Measurements from ENCODE around the gene ADAMTSL1. TPM values are rescaled to one million over a fixed set of nuclear protein-coding genes. Genes with fewer than 3 reads are reported as not detected.

Gene ADAMTSL1
- total RNA-seq, 2 experiments from 2014 or later: not detected

- Histone ChIP-seq H3K27ac (ENCODE audit: low read depth, low read length, poor library complexity, severe bottlenecking) (no peak overlapping the region), H2AFZ (ENCODE audit: low read length) (no peak overlapping the region), H3K79me2 (ENCODE audit: insufficient read depth, low read depth, low read length) (no peaks in the 10 kb centered on the region), H4K20me1 (ENCODE audit: insufficient read depth, low read length) (no peaks in the 10 kb centered on the region), H3K36me3 (ENCODE audit: insufficient read depth, low read length) (no peaks in the 10 kb centered on the region), H3K9me2 (ENCODE audit: insufficient read depth, low read length) (no peaks in the 10 kb centered on the region), H3K9me3 (ENCODE audit: low read length) (no peaks in the 10 kb centered on the region), H3K4me3 (ENCODE audit: low read depth, low read length, poor library complexity, severe bottlenecking) (no peak overlapping the region), H3K4me2 (ENCODE audit: low read length) (no peak overlapping the region), H3K4me1 (ENCODE audit: insufficient read depth, low read length, poor library complexity, severe bottlenecking) (no peaks in the 10 kb centered on the region)
- no TSS peak for BruUV-seq (replicated peaks)
- intact Hi-C loops (cut with micrococcal nuclease; ENCODE audit: unreplicated experiment): no loop called here
- CTCF ChIA-PET (ENCODE audit: unreplicated experiment): no interaction called here
- no peak for TF ChIP-seq EZH2phosphoT487 (IDR thresholded peaks at IDR 0.05; ENCODE audit: borderline replicate concordance, low read depth, low read length)
- no peak for TF ChIP-seq CTCF (conservative IDR thresholded peaks at IDR 0.05; ENCODE audit: low read length)
- POLR2A ChIA-PET: no interaction called here
- DNase-seq (ENCODE audit: low spot score): no peak
Measured at GRCh38 chr9:18595597-18595996, 121.6 kb downstream of the ADAMTSL1 start.

- BruUV-seq (replicated peaks): no TSS peak
- no peak for DNase-seq (ENCODE audit: low spot score)
Measured at GRCh38 chr9:18596920-18597319, 123.0 kb downstream of the ADAMTSL1 start.

GRCh38 chr9:18598969-18599368 lies 125.0 kb downstream of the ADAMTSL1 start:
- intact Hi-C loops (cut with micrococcal nuclease; ENCODE audit: unreplicated experiment): no loop called here

More at GRCh38 chr9:18596920-18597319, 123.0 kb downstream of the ADAMTSL1 start:
- ChIA-PET POLR2A (no interaction called here), CTCF (ENCODE audit: unreplicated experiment) (no interaction called here)
- Histone ChIP-seq H3K79me2 (ENCODE audit: insufficient read depth, low read depth, low read length) (no peaks in the 10 kb centered on the region), H3K4me2 (ENCODE audit: low read length) (no peak overlapping the region), H3K36me3 (ENCODE audit: insufficient read depth, low read length) (no peaks in the 10 kb centered on the region), H3K4me3 (ENCODE audit: low read depth, low read length, poor library complexity, severe bottlenecking) (no peak overlapping the region), H3K9me2 (ENCODE audit: insufficient read depth, low read length) (no peaks in the 10 kb centered on the region), H2AFZ (ENCODE audit: low read length) (no peak overlapping the region), H3K4me1 (ENCODE audit: insufficient read depth, low read length, poor library complexity, severe bottlenecking) (no peaks in the 10 kb centered on the region), H3K9me3 (ENCODE audit: low read length) (no peaks in the 10 kb centered on the region), H3K27ac (ENCODE audit: low read depth, low read length, poor library complexity, severe bottlenecking) (no peak overlapping the region), H4K20me1 (ENCODE audit: insufficient read depth, low read length) (no peaks in the 10 kb centered on the region)
- TF ChIP-seq CTCF (conservative IDR thresholded peaks at IDR 0.05; ENCODE audit: low read length) (no peak), EZH2phosphoT487 (IDR thresholded peaks at IDR 0.05; ENCODE audit: borderline replicate concordance, low read depth, low read length) (no peak)
- intact Hi-C loops (cut with micrococcal nuclease; ENCODE audit: unreplicated experiment): no loop called here

More at GRCh38 chr9:18598969-18599368, 125.0 kb downstream of the ADAMTSL1 start:
- Histone ChIP-seq H3K9me3 (ENCODE audit: low read length) (no peaks in the 10 kb centered on the region), H3K4me2 (ENCODE audit: low read length) (no peak overlapping the region), H4K20me1 (ENCODE audit: insufficient read depth, low read length) (no peaks in the 10 kb centered on the region), H3K79me2 (ENCODE audit: insufficient read depth, low read depth, low read length) (no peaks in the 10 kb centered on the region), H3K27ac (ENCODE audit: low read depth, low read length, poor library complexity, severe bottlenecking) (no peak overlapping the region), H3K4me1 (ENCODE audit: insufficient read depth, low read length, poor library complexity, severe bottlenecking) (no peaks in the 10 kb centered on the region), H3K9me2 (ENCODE audit: insufficient read depth, low read length) (no peaks in the 10 kb centered on the region), H3K4me3 (ENCODE audit: low read depth, low read length, poor library complexity, severe bottlenecking) (no peak overlapping the region), H3K36me3 (ENCODE audit: insufficient read depth, low read length) (no peaks in the 10 kb centered on the region), H2AFZ (ENCODE audit: low read length) (no peak overlapping the region)
- no peak for TF ChIP-seq CTCF (conservative IDR thresholded peaks at IDR 0.05; ENCODE audit: low read length)
- no peak for TF ChIP-seq EZH2phosphoT487 (IDR thresholded peaks at IDR 0.05; ENCODE audit: borderline replicate concordance, low read depth, low read length)
- BruUV-seq (replicated peaks): no TSS peak
- POLR2A ChIA-PET: no interaction called here
- DNase-seq (ENCODE audit: low spot score): no peak
- CTCF ChIA-PET (ENCODE audit: unreplicated experiment): no interaction called here
